CD8-positive, alpha-beta memory T cell (primary cell): ENCODE measurements around the gene TMEM26. TPM values are rescaled to one million over a fixed set of nuclear protein-coding genes. Genes with fewer than 3 reads are reported as not detected.

Experiments
- CTCF ChIA-PET: fragments of 350-600 bp; sonication (Branson Sonifier 250); formaldehyde crosslinking; loops from one replicate; lab custom pipeline; 2021; ENCODE audit warnings: antibody characterized with exemption; lab: Charles Lee
- POLR2A ChIA-PET: fragments of 350-600 bp; sonication (Branson Sonifier 250); formaldehyde crosslinking; loops from one replicate; lab custom pipeline; 2021; ENCODE audit warnings: antibody characterized with exemption; lab: Charles Lee
- DNase-seq, 5 donors: peaks; one replicate each; pipeline versions ENCODE4 v3.0.0 to v3.0.0-alpha.2; 2020 to 2022; ENCODE audit warnings: mixed read lengths in 1 of 5
- H3K27ac ChIP-seq: one replicate; pipeline ENCODE4 v1.7.0; 2013; ENCODE audit warnings: low read depth, mild to moderate bottlenecking, low read length, moderate library complexity
- H3K27me3 ChIP-seq: 2 replicates; pipeline ENCODE4 v1.7.0; 2013; ENCODE audit warnings: low read length, mild to moderate bottlenecking; ENCODE audit not compliant: insufficient read depth, poor library complexity, severe bottlenecking
- H3K36me3 ChIP-seq: 2 replicates; pipeline ENCODE4 v1.7.0; 2013; ENCODE audit warnings: mild to moderate bottlenecking, low read length, moderate library complexity; ENCODE audit not compliant: insufficient read depth
- H3K4me1 ChIP-seq: 2 replicates; pipeline ENCODE4 v1.7.0; 2013; ENCODE audit warnings: mild to moderate bottlenecking, low read length, moderate library complexity; ENCODE audit not compliant: insufficient read depth
- H3K4me3 ChIP-seq: 2 replicates; pipeline ENCODE4 v1.7.0; 2013; ENCODE audit warnings: mild to moderate bottlenecking, low read length
- H3K9me3 ChIP-seq: 2 replicates; pipeline ENCODE4 v1.7.0; 2013; ENCODE audit warnings: mild to moderate bottlenecking, low read length
- H3K27ac Mint-ChIP-seq, 8 donors: one replicate each; pipeline ENCODE4 v1.8.0; 2020 to 2021; ENCODE audit warnings: mixed read lengths in 8 of 8, mild to moderate bottlenecking in 6 of 8, inconsistent platforms in 3 of 8, moderate library complexity in 3 of 8
- H3K27me3 Mint-ChIP-seq, 2 donors: one replicate each; pipeline ENCODE4 v1.8.0; 2020 to 2021; ENCODE audit warnings: mixed read lengths in 2 of 2, mild to moderate bottlenecking in 1 of 2, moderate library complexity in 1 of 2
- H3K36me3 Mint-ChIP-seq, 3 donors: one replicate each; pipeline ENCODE4 v1.8.0; 2020 to 2021; ENCODE audit warnings: mixed read lengths in 3 of 3, inconsistent platforms in 1 of 3, mild to moderate bottlenecking in 1 of 3
- H3K4me1 Mint-ChIP-seq, 3 donors: one replicate each; pipeline ENCODE4 v1.8.0; 2020 to 2021; ENCODE audit warnings: mixed read lengths in 3 of 3, inconsistent platforms in 1 of 3, mild to moderate bottlenecking in 1 of 3
- H3K4me3 Mint-ChIP-seq, 7 donors: one replicate each; pipeline ENCODE4 v1.8.0; 2020 to 2021; ENCODE audit warnings: mixed read lengths in 7 of 7, mild to moderate bottlenecking in 6 of 7, moderate library complexity in 4 of 7, inconsistent platforms in 2 of 7
- H3K9me3 Mint-ChIP-seq, 5 donors: one replicate each; pipeline ENCODE4 v1.8.0; 2020 to 2022; ENCODE audit warnings: mixed read lengths in 5 of 5, mild to moderate bottlenecking in 3 of 5, moderate library complexity in 2 of 5, inconsistent platforms in 1 of 5
- polyA plus RNA-seq: library from polyadenylated mRNA; unstranded; fragments of 300-500 nt; fragmentation: Illumina TruSeq; gene quantifications from one replicate; pipeline ENCODE4 v1.2.3, GENCODE V29; 2021
- total RNA-seq, 2 experiments: library from RNA; stranded (reverse); gene quantifications; one replicate each; pipeline ENCODE4 v1.2.3, GENCODE V29; 2021

The TMEM26 gene
- total and polyA plus RNA-seq, 3 experiments from 2014 or later, result not detected

DNA sequence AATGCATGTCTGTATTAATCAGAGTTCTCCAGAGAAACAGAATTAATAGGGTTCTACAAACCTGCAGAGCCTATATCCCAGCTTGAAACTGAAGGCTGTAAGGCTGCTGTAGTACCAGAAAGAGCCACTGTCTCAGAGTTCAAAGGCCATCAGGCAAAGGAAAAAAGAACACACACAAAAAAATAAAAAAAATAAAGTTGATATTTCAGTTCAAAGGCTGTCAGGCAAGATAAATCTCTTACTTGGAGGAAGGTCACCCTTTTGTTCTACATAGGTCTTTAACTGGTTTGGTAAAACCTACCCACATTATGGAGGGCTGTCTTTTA, 12.0 kb upstream of the TMEM26 start:
- DNase-seq, result no peak
- peaks cover 0 to 1% of the 10 kb centered on the region in 2 donors for H3K27me3 Mint-ChIP-seq
- H3K9me3 Mint-ChIP-seq, result peaks cover 0 to 3% (median 0%) of the 10 kb centered on the region in 5 donors
- no peaks in the 10 kb centered on the region for H3K4me1 Mint-ChIP-seq
- no peak overlapping the region for H3K4me3 Mint-ChIP-seq
- H3K4me3 ChIP-seq, result no peak overlapping the region
- no peaks in the 10 kb centered on the region for H3K9me3 ChIP-seq
- H3K27ac ChIP-seq, result no peak overlapping the region
- no peaks in the 10 kb centered on the region for H3K36me3 ChIP-seq
- H3K27ac Mint-ChIP-seq, result no peak overlapping the region
- no peaks in the 10 kb centered on the region for H3K4me1 ChIP-seq
- POLR2A ChIA-PET, result no interaction called here
- no peaks in the 10 kb centered on the region for H3K27me3 ChIP-seq
- H3K36me3 Mint-ChIP-seq, result no peaks in the 10 kb centered on the region
- CTCF ChIA-PET, result no interaction called here

GRCh38 chr10:61464461-61465170, 11.4 kb upstream of the TMEM26 start:
- DNase-seq, result no peak
- H3K4me1 Mint-ChIP-seq, result no peaks in the 10 kb centered on the region
- Histone ChIP-seq H3K4me3 (no peak overlapping the region), H3K4me1 (no peaks in the 10 kb centered on the region), H3K27me3 (no peaks in the 10 kb centered on the region), H3K36me3 (no peaks in the 10 kb centered on the region), H3K9me3 (no peaks in the 10 kb centered on the region), H3K27ac (no peak overlapping the region)
- H3K27ac Mint-ChIP-seq, result no peak overlapping the region
- ChIA-PET CTCF (no interaction called here), POLR2A (no interaction called here)
- peaks cover 0 to 1% of the 10 kb centered on the region in 2 donors for H3K27me3 Mint-ChIP-seq
- H3K36me3 Mint-ChIP-seq, result no peaks in the 10 kb centered on the region
- H3K9me3 Mint-ChIP-seq, result peaks cover 0 to 3% (median 0%) of the 10 kb centered on the region in 5 donors
- H3K4me3 Mint-ChIP-seq, result no peak overlapping the region

- H3K4me3 ChIP-seq, result no peak overlapping the region
- Mint-ChIP-seq H3K27ac (no peak overlapping the region), H3K36me3 (no peaks in the 10 kb centered on the region), H3K27me3 (no peaks in the 10 kb centered on the region), H3K4me3 (no peak overlapping the region), H3K9me3 (peaks cover 0 to 2% (median 0%) of the 10 kb centered on the region in 5 donors), H3K4me1 (no peaks in the 10 kb centered on the region)
- no peaks in the 10 kb centered on the region for H3K4me1 ChIP-seq
- POLR2A ChIA-PET, result no interaction called here
- no peaks in the 10 kb centered on the region for H3K36me3 ChIP-seq
- no peak for DNase-seq
- no peaks in the 10 kb centered on the region for H3K27me3 ChIP-seq
- H3K9me3 ChIP-seq, result no peaks in the 10 kb centered on the region
- no peak overlapping the region for H3K27ac ChIP-seq
- CTCF ChIA-PET, result no interaction called here
These were observed 10.1 kb upstream of the TMEM26 start for GRCh38 chr10:61463035-61463909.

DNA sequence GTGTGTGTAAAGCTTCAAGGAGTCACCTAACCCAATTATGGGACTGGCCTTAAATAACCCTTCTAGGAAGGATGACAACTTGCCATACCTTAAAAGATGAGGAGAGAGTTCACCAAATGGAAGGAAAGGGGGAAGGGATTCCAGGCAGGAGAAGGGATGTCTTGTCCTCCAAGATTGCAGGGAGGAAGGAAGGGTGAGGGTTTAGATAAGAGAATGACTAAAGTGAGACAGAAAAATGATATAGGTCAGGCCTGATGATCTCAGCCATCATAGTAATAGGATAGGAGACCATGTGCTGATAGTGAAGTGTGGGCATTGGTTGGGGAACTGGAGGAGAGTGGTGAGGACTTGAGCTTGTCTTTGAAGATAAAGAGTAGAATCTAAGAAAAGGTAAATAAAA, 7.7 kb upstream of the TMEM26 start:
- Mint-ChIP-seq H3K9me3 (peaks cover 0 to 2% (median 0%) of the 10 kb centered on the region in 5 donors), H3K4me3 (no peak overlapping the region), H3K27ac (no peak overlapping the region), H3K27me3 (peaks cover 0 to 1% of the 10 kb centered on the region in 2 donors), H3K4me1 (no peaks in the 10 kb centered on the region), H3K36me3 (no peaks in the 10 kb centered on the region)
- no peak for DNase-seq
- Histone ChIP-seq H3K9me3 (no peaks in the 10 kb centered on the region), H3K27ac (no peak overlapping the region), H3K4me1 (no peaks in the 10 kb centered on the region), H3K4me3 (no peak overlapping the region), H3K36me3 (no peaks in the 10 kb centered on the region), H3K27me3 (no peaks in the 10 kb centered on the region)
- ChIA-PET CTCF (no interaction called here), POLR2A (no interaction called here)

GRCh38 chr10:61458031-61458430, 4.8 kb upstream of the TMEM26 start:
- peaks cover 1 to 13% of the 10 kb centered on the region in 2 donors for H3K27me3 Mint-ChIP-seq
- DNase-seq, result no peak

DNA sequence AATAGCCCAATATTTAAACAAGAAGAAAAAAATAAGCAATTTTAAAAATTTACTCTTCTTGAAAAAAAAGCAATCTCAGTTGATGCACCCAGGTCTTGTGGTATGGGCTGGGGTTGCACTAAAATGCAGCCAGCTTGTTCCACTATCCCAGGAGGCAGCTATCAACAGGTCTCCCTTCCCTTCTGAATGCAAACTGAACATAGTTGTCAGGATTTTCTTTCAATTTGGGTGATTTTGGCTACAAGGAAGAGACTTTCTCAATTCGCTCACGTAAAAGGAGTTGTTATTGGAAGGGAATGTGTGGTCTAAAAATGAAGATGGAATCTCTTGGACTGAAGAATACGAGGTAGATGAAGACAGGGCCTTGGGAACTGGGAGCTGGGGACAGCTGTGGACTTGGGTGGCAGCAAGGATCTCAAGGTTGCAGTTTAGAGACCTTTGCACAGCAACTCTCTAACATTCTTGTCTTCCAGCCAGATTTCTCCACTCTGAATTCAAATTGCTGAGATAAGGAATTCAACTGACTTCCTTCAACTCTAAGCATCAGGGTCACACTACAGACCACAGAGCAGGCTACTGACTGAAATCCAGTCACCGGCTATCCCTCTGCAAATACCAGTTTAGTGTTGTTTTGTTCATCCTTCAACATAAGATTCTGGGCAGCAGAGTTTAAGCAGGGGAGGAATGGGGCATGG, 3.1 kb upstream of the TMEM26 start:
- no peaks in the 10 kb centered on the region for H3K4me1 ChIP-seq
- no peak overlapping the region for H3K4me3 Mint-ChIP-seq
- no peak overlapping the region for H3K4me3 ChIP-seq
- ChIA-PET POLR2A (no interaction called here), CTCF (no interaction called here)
- no peak overlapping the region for H3K27ac ChIP-seq
- H3K27ac Mint-ChIP-seq, result no peak overlapping the region
- no peaks in the 10 kb centered on the region for H3K9me3 Mint-ChIP-seq
- H3K27me3 ChIP-seq, result peaks cover 7% of the 10 kb centered on the region
- H3K27me3 Mint-ChIP-seq, result peaks cover 17 to 30% of the 10 kb centered on the region in 2 donors
- H3K9me3 ChIP-seq, result no peaks in the 10 kb centered on the region
- H3K36me3 ChIP-seq, result no peaks in the 10 kb centered on the region
- peaks cover 0 to 9% (median 0%) of the 10 kb centered on the region in 3 donors for H3K4me1 Mint-ChIP-seq
- no peak for DNase-seq
- H3K36me3 Mint-ChIP-seq, result no peaks in the 10 kb centered on the region

More at GRCh38 chr10:61458031-61458430, 4.8 kb upstream of the TMEM26 start:
- Mint-ChIP-seq H3K4me3 (no peak overlapping the region), H3K36me3 (no peaks in the 10 kb centered on the region), H3K4me1 (no peaks in the 10 kb centered on the region), H3K9me3 (peaks cover 0 to 2% (median 0%) of the 10 kb centered on the region in 5 donors), H3K27ac (no peak overlapping the region)
- Histone ChIP-seq H3K36me3 (no peaks in the 10 kb centered on the region), H3K4me3 (no peak overlapping the region), H3K9me3 (no peaks in the 10 kb centered on the region), H3K27ac (no peak overlapping the region), H3K27me3 (no peaks in the 10 kb centered on the region), H3K4me1 (no peaks in the 10 kb centered on the region)
- ChIA-PET POLR2A (no interaction called here), CTCF (no interaction called here)

GRCh38 chr10:61455656-61456055, 2.5 kb upstream of the TMEM26 start:
- Mint-ChIP-seq H3K4me1 (peaks cover 0 to 9% (median 0%) of the 10 kb centered on the region in 3 donors), H3K27me3 (peaks cover 21 to 35% of the 10 kb centered on the region in 2 donors), H3K9me3 (no peaks in the 10 kb centered on the region), H3K36me3 (no peaks in the 10 kb centered on the region), H3K27ac (no peak overlapping the region), H3K4me3 (no peak overlapping the region)
- H3K27ac ChIP-seq, result no peak overlapping the region
- no peak overlapping the region for H3K4me3 ChIP-seq
- H3K9me3 ChIP-seq, result no peaks in the 10 kb centered on the region
- no peaks in the 10 kb centered on the region for H3K4me1 ChIP-seq
- peaks cover 7% of the 10 kb centered on the region for H3K27me3 ChIP-seq
- H3K36me3 ChIP-seq, result no peaks in the 10 kb centered on the region
- CTCF ChIA-PET, result no interaction called here
- POLR2A ChIA-PET, result no interaction called here
- no peak for DNase-seq

- no peaks in the 10 kb centered on the region for H3K36me3 Mint-ChIP-seq
- Histone ChIP-seq H3K36me3 (no peaks in the 10 kb centered on the region), H3K4me3 (no peak overlapping the region), H3K27ac (no peak overlapping the region), H3K9me3 (no peaks in the 10 kb centered on the region), H3K4me1 (no peaks in the 10 kb centered on the region), H3K27me3 (peaks cover 7% of the 10 kb centered on the region)
- H3K4me3 Mint-ChIP-seq, result no peak overlapping the region
- peaks cover 21 to 35% of the 10 kb centered on the region in 2 donors for H3K27me3 Mint-ChIP-seq
- ChIA-PET POLR2A (no interaction called here), CTCF (no interaction called here)
- peaks cover 0 to 9% (median 0%) of the 10 kb centered on the region in 3 donors for H3K4me1 Mint-ChIP-seq
- no peak overlapping the region for H3K27ac Mint-ChIP-seq
- H3K9me3 Mint-ChIP-seq, result no peaks in the 10 kb centered on the region
- DNase-seq, result no peak
These were observed 1.4 kb upstream of the TMEM26 start for GRCh38 chr10:61454541-61454940.
